ENCODE measurements around the gene ARID1B. TPM values are rescaled to one million over a fixed set of nuclear protein-coding genes. Genes with fewer than 3 reads are reported as not detected.
A peak's percentile ranks its signal among the peaks of the same experiment; 100 is the strongest.

ARID1B gene
- total RNA-seq, 1 donor from 2014 or later, result 59.3 TPM

DNA sequence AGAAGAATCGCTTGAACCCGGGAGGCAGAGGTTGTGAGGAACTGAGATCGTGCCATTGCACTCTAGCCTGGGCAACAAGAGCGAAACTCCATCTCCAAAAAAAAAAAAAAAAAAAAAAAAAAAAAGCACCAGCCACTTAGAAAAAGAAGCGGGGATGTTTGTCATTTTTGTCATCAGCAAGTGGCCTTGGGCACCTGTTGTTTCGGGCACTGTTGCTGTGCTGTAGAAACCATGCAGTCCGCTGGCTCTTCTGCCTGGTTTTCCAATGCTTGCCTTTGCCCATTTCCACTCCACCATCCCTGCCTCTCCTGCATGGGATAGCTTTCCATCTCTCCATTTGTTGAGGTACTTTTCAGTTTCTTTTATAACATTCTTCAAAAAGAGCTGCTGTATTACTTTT lies 129.3 kb downstream of the ARID1B start:
- Mint-ChIP-seq H3K4me3 (ENCODE audit: unreplicated experiment) (no peak overlapping the region), H3K27me3 (ENCODE audit: low read depth) (no peaks in the 10 kb centered on the region), H3K27ac (ENCODE audit: unreplicated experiment) (no peak overlapping the region), H3K4me1 (ENCODE audit: low read depth) (peaks cover 13% of the 10 kb centered on the region), H3K9me3 (ENCODE audit: low read depth) (no peaks in the 10 kb centered on the region), H3K36me3 (ENCODE audit: low read depth) (peaks cover 2% of the 10 kb centered on the region)
- TF ChIP-seq, protein P1, sequence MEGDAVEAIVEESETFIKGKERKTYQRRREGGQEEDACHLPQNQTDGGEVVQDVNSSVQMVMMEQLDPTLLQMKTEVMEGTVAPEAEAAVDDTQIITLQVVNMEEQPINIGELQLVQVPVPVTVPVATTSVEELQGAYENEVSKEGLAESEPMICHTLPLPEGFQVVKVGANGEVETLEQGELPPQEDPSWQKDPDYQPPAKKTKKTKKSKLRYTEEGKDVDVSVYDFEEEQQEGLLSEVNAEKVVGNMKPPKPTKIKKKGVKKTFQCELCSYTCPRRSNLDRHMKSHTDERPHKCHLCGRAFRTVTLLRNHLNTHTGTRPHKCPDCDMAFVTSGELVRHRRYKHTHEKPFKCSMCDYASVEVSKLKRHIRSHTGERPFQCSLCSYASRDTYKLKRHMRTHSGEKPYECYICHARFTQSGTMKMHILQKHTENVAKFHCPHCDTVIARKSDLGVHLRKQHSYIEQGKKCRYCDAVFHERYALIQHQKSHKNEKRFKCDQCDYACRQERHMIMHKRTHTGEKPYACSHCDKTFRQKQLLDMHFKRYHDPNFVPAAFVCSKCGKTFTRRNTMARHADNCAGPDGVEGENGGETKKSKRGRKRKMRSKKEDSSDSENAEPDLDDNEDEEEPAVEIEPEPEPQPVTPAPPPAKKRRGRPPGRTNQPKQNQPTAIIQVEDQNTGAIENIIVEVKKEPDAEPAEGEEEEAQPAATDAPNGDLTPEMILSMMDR (IDR thresholded peaks at IDR 0.05), result no peak
- DNase-seq (ENCODE audit: low spot score), result no peak

DNA sequence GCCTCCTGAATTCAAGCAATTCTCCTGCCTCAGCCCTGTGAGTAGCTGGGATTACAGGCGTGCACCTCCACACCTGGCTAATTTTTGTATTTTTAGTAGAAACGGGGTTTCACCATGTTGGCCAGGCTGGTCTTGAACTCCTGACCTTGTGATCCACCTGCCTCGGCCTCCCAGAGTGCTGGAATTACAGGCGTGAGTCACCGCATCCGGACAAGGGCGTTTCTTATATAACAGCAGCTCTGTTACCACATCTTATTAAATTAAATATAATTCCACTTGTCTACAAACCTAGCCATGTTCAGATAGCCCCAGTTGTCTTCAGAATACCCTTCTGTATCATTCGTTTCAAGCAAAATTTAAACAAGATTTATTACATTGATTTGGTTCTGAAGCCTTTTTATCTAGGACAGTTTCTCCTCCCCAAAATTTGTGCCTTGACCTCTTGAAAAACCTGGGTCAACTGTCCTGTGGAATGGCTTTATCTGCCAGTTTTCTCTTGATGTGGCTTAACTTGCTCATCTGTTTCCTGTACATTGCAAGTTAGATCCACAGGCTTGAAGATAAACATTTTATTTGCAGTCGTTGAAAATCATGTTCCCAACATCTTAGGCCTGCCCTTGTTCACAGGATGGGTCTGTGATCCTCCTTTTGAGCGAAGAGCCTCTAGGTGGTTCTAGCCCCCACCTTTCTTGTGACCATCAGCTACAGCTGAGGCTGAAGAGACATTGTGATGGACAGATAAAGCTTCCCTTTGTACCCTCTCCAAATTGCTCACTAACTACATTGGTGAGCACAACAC lies 132.2 kb downstream of the ARID1B start:
- TF ChIP-seq, protein P1 (IDR thresholded peaks at IDR 0.05), result no peak
- Mint-ChIP-seq H3K9me3 (ENCODE audit: low read depth) (no peaks in the 10 kb centered on the region), H3K4me3 (ENCODE audit: unreplicated experiment) (no peak overlapping the region), H3K36me3 (ENCODE audit: low read depth) (peaks cover 3% of the 10 kb centered on the region), H3K4me1 (ENCODE audit: low read depth) (peaks cover 11% of the 10 kb centered on the region), H3K27me3 (ENCODE audit: low read depth) (no peaks in the 10 kb centered on the region), H3K27ac (ENCODE audit: unreplicated experiment) (no peak overlapping the region)
- DNase-seq (ENCODE audit: low spot score), result no peak

DNA sequence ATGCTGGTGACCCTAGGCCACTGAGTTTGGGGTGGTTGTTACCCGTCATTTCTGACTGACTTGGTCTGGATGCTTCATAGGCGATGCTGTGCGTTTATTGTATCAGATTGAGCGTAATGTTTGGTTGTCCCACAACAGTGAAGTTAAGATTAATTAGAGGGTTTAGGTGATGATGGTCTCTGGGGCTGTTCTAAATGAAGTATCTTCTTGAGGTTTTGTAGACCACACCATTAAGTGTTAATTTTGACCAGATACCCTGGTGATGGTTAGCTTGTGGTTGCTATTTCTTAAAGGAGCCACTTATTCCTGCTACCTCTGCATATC lies 132.8 kb downstream of the ARID1B start:
- TF ChIP-seq, protein P1 (IDR thresholded peaks at IDR 0.05), result no peak
- Mint-ChIP-seq H3K36me3 (ENCODE audit: low read depth) (peaks cover 6% of the 10 kb centered on the region), H3K4me1 (ENCODE audit: low read depth) (peaks cover 11% of the 10 kb centered on the region), H3K27ac (ENCODE audit: unreplicated experiment) (no peak overlapping the region), H3K4me3 (ENCODE audit: unreplicated experiment) (no peak overlapping the region), H3K9me3 (ENCODE audit: low read depth) (no peaks in the 10 kb centered on the region), H3K27me3 (ENCODE audit: low read depth) (no peaks in the 10 kb centered on the region)
- DNase-seq (ENCODE audit: low spot score), result no peak

DNA sequence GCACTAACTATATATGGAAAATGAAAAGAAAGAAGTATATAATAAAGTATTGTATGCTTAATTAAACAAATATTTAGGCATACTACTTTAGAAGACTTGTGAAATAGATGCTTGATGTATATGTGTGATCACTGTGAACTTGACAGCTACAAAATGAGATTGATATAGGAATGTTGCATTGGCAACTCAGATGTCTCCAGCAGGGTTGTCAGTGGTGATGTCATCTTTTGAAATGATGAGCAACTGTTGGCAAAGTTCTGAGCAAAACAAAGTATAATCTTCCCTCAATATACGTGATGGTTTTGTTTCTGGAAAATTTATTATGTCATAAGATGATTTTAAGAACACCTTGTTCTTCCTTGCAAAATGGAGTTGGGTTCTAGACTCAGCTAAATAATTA lies 133.8 kb downstream of the ARID1B start:
- DNase-seq (ENCODE audit: low spot score), result no peak
- no peak overlapping the region for H3K4me3 Mint-ChIP-seq (ENCODE audit: unreplicated experiment)
- peaks cover 6% of the 10 kb centered on the region for H3K36me3 Mint-ChIP-seq (ENCODE audit: low read depth)
- H3K27ac Mint-ChIP-seq (ENCODE audit: unreplicated experiment), result no peak overlapping the region
- TF ChIP-seq, protein P1 (IDR thresholded peaks at IDR 0.05), result no peak
- peaks cover 7% of the 10 kb centered on the region for H3K4me1 Mint-ChIP-seq (ENCODE audit: low read depth)
- H3K9me3 Mint-ChIP-seq (ENCODE audit: low read depth), result no peaks in the 10 kb centered on the region
- no peaks in the 10 kb centered on the region for H3K27me3 Mint-ChIP-seq (ENCODE audit: low read depth)

DNA sequence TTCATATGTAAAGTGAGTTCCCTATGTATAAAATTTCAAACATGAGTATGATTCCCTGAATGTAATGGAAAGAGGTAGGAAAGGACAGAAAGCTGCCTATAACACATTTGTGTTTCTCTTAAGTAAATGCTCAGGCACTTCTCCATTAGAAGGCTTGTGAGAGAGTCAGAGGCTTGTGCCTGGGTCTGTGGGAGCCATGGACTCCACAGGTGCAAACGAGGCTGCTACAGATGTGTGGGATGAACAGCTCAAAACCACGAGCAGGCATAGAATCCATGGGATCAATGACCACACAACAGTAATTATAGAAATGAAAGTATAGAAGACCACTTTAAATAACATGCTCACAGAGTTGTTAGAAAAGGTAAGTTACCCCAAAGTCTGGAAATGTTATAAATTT lies 134.4 kb downstream of the ARID1B start:
- H3K27me3 Mint-ChIP-seq (ENCODE audit: low read depth), result no peaks in the 10 kb centered on the region
- H3K36me3 Mint-ChIP-seq (ENCODE audit: low read depth), result peaks cover 6% of the 10 kb centered on the region
- peaks cover 13% of the 10 kb centered on the region for H3K4me1 Mint-ChIP-seq (ENCODE audit: low read depth)
- TF ChIP-seq, protein P1 (IDR thresholded peaks at IDR 0.05), result no peak
- peak overlapping the region; percentile 45 for H3K27ac Mint-ChIP-seq (ENCODE audit: unreplicated experiment)
- no peak for DNase-seq (ENCODE audit: low spot score)
- no peak overlapping the region for H3K4me3 Mint-ChIP-seq (ENCODE audit: unreplicated experiment)
- H3K9me3 Mint-ChIP-seq (ENCODE audit: low read depth), result no peaks in the 10 kb centered on the region

All from chondrocyte (in vitro differentiated cells).